HG03565 (cell line): Measurements from ENCODE around the gene FALEC.
"Not testable (repeated sequence)": the region's sequence is repeated elsewhere in the genome, so short reads cannot be mapped to it uniquely, and the experiment has no call there.

Source experiments
- ATAC-seq: cut with Tn5 transposase; IDR thresholded peaks from one replicate; pipeline ENCODE4 v1.9.1; 2021; ENCODE audit warnings: mild to moderate bottlenecking, moderate library complexity; ENCODE audit not compliant: unreplicated experiment

Gene FALEC

GRCh38 chr1:150573648-150574071, 58.1 kb downstream of the FALEC start:
- not testable (repeated sequence) for ATAC-seq

- ATAC-seq, result no peak
Measured at GRCh38 chr1:150574260-150575071, 58.9 kb downstream of the FALEC start.

DNA sequence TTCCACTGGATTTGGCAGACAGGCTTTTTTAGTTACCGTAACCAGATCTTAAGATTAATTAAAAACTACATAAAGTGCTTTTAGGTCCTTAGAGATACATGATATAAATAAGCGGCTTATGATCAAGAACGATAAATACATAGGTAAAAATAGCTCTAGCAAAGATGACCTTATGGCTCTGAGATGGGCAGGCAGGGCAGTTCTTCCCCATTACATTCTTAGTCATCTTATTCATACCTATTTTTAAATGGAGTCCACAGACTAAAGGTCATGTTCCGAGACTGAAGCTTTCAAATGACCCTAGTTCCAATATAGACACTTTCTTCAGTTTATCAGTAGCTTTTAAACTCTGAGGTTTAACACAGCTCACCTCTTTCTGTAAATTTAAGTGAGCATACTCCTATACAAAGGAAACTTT, 59.5 kb downstream of the FALEC start:
- no peak for ATAC-seq

DNA sequence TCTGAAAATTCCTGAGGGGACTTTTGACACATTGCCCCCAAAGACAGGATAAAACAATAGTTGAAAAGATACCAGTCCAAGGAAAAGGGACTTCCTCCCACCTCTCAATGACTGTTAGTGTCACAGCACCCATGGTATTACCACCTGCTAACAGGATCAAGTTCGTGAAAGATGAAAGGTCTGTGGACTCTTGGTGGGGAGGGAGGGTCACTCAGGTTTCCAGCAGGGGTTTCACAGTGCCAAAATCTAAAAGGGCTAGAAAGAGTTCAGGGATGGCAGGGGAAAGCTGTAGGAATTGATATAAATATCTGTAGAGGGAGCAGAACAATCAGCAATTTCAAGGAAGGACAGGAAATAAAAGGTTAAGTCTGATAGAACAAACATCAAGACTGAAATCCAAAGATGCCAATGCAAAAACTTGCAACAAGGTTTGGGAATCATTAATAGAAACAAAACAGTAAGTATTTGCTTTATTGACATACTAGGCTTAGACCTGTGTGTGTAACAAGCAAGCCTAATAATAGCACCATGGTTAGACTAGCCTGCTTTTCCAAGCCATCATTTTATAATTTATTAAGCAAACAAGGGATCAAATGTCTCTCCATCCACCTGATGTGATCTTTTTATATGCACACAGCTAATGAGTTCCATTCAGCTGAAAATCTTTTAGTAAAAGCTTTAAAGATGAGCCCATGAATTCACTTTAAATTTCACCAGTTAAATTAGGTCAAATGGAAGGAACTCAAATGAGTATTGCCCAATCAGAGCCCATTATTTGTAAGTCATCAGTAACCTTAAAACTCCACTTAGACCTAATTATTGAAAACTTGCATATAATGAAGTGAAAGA, 60.2 kb downstream of the FALEC start:
- no peak for ATAC-seq

DNA sequence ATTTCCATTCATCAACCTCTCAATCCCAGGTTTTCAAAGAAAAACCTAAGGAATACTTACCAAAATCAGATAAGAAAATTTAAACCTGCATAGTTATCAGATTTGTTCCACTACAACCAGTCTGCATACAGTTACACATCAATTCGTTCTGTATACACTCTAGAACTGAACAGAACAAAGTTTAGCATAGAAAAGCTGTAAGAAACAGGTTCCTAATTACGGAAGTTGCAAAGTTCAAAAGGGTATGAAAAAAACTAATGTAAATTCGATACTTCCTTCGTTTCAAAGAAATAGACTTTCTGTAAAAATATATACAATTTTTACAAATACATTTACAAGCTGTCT, 60.8 kb downstream of the FALEC start:
- ATAC-seq, result no peak

DNA sequence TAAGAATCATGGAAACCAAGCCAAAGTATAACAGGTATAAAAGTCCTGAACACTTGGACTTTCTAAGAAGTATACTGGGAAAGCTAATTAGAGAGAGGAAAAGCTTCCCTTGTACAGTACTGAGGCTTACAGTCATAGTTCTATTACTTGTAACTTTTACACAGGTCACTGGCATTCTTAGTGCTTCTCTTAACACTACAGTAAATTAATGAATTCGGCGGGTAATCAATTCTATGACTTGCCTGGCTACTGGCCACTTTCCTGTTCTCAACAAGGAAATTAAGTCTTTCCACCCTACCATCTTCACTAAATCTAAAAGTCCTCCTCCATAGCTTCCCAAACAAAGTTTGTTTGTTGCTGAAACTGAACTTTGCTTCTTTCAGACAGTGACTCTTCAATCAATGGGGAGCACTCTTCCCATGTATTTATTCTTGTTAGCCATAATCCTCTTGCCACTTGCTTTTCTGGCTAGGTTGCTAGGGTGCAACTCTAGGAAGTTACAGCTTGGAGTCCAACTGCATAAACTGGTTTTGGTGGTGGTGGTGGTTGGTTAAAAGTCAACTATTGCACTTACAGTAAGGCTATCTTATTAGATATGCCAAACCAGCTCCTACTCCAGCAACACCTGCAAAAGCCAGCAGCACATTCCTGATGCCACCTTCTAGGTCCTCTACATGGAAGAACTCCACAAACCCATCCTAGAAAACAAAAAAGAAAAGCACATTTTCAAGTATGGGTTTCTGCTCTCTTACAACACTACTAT, 61.4 kb downstream of the FALEC start:
- ATAC-seq, result no peak

DNA sequence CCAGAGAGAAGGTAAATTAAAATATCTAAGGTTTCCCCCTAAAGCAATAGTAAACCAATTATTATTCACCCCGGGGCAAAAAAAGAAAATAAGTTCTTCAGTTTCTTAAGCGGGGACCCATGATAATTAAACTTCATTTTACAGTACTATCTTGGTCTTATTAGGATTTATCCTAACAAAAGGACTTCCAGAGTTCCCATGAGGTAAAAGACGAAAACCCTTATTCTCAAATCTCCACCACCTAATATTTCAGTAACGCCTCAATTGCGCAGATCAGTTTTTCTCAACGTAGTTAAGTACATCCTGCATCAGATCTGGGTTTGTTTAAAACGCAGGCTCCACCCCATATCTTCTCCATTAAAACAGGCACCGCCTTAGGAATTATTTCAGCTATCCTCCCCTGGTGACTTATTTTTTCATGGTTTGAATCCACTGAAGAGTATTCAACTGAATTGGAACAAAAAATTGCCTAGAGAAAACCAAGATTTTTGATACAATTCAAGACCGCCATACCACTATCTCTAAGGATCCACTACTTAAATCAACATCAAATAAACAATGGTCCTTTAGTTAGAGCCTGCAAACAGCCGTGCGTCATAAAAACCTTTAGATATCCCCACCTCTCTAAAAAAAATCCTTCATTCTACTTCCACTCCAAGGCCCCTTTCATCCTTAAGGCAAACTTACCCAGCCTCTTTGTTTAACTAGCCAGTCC, 62.2 kb downstream of the FALEC start:
- no peak for ATAC-seq

DNA sequence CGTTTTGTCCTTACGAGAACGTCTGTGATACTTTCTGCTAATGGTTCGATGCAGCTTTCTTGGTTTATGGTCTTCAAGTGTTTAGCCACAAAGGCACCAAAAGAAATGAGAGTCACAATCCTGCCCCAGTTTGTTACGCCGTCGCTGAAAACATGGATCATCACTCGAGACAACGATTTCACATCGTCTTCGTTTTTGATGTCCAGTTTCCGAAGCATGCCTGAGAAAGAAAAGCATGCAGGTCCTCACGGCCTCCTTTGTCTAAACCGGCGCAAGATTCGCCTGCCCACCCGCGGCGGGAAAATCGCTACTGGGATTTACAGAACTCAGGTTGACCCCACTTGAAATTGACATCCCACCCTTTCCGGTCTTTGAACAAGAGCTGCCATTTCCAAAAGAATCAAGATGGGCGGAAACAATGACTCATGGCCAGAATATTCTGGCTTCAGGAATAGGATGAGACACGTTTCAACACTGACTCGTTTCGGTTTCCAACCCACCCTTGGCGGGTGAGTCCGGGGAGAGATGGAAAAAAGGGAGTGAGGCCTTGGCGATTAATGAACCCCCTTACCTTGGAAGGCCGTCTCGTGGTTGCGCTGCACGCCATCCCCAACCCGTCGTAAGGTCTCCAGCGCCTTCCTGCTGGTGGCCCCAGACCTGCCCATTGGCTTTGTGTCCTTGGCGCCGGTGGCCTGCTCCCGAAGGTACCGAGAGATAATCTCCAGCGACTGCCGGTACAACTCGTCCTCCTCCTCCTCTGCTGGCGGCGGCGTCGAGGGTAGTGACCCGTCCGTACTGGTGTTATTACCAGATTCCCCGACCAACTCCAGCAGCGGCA, 62.9 kb downstream of the FALEC start:
- no peak for ATAC-seq

DNA sequence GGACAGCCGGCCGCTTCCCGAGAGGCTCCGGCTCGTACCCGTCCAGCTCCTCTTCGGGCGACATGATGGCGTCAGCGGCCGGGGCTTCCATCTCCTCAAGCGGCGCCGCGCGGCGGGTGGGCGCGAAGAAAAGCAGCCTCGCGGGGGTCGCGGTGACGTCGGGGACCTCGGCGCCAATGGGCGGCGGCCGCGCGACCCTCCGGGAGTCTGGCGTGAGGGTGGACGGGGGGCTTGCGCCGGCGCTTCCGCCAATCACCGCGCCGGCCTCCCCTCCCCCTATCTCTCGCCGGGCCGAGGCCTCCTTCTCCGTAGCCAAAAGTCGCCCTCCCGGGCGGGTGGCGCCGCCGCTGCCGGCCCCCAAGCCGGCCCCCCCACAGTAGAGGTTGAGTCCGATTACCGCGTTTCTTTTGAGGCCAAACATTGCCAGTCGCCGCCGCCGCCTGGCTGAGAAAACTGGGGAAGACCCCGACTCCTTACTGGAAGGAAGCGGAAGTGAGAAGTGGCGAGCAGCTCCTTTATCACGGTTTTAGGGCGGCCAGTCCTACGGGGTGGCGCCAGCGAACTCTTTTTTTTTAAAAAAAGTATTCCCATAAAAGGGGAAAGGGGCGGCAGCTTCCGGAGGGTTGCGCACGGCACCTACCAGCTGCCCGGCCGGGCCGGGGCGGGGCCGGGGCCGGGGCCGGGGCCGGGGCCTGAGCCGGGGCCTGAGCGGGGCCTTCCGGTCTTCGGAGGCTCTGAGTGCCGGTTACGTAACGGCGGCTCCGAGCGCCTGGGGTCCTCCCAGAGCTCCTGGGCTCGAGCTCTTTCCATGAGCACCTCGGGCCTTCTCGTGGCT, 63.8 kb downstream of the FALEC start, which contains the start of gene MCL1:
TSS of gene MCL1 (minus strand) at position 501 of the 835 bp plus-strand sequence. CDS start at position 421, 80 bp downstream.
- peak; percentile 80 for ATAC-seq

GRCh38 chr1:150579945-150580642, 64.5 kb downstream of the FALEC start:
- no peak for ATAC-seq

DNA sequence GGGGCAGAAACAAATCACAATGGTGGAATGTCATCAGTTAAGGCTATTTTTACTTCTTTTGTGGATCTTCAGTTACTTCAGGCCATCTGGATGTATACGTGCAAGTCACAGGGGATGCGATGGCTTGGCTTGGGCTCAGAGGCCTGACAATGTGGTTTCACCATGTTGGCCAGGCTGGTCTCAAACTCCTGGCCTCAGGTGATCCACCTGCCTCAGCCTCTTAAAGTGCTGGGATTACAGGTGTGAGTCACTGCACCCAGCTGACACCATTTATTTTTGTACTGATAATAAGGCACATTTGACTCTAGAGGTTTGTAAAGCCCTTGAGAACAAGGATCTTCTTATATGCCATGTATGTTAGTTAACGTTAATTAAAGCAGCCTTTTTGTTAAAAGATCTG, 65.4 kb downstream of the FALEC start:
- not testable (repeated sequence) for ATAC-seq

GRCh38 chr1:150581437-150581836, 65.9 kb downstream of the FALEC start:
- not testable (repeated sequence) for ATAC-seq

- not testable (repeated sequence) for ATAC-seq
Measured at GRCh38 chr1:150581962-150582361, 66.4 kb downstream of the FALEC start.

- ATAC-seq, result no peak
Measured at GRCh38 chr1:150582371-150582770, 66.8 kb downstream of the FALEC start.
